Breast epithelium (tissue), 3 donors: ENCODE measurements around the gene C9orf153.

Experiments
- POLR2A ChIP-seq: fragments of 450-650 bp; IDR thresholded peaks from one replicate; pipeline ENCODE4 v1.6.1; 2016; ENCODE audit warnings: antibody characterized with exemption, mild to moderate bottlenecking, moderate library complexity
- POLR2AphosphoS5 ChIP-seq, 3 donors: sonication (generic); formaldehyde crosslinking; IDR thresholded peaks; one replicate each; pipeline ENCODE4 v1.6.1; 2017; ENCODE audit warnings: antibody characterized with exemption in 3 of 3
- TF ChIP-seq, protein P1 (sequence below), 3 donors: fragments of 450-650 bp; IDR thresholded peaks; one replicate each; pipeline ENCODE4 v1.5.1; 2016 to 2017; ENCODE audit warnings: antibody characterized with exemption in 3 of 3, mild to moderate bottlenecking in 3 of 3, moderate library complexity in 3 of 3

DNA sequence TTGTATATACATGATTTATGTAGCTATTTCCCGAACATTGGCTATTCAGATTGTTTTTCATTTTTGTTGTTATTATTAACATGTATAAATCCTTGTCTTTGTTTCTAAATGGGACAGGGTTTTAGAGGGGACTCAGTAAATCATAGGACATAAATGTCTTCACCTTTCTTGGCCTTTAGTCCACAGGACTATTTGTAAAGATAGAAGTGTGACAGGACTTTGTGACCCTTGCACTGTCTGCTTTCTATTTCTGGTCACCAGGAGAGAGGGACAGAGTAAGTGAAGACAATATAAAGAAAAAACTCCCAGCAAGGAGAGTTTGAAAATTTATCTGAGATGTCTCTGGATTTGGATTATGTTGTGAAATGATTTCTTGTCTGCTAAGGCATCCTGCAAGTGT, 81.5 kb downstream of the C9orf153 start:
- TF ChIP-seq, protein P1, sequence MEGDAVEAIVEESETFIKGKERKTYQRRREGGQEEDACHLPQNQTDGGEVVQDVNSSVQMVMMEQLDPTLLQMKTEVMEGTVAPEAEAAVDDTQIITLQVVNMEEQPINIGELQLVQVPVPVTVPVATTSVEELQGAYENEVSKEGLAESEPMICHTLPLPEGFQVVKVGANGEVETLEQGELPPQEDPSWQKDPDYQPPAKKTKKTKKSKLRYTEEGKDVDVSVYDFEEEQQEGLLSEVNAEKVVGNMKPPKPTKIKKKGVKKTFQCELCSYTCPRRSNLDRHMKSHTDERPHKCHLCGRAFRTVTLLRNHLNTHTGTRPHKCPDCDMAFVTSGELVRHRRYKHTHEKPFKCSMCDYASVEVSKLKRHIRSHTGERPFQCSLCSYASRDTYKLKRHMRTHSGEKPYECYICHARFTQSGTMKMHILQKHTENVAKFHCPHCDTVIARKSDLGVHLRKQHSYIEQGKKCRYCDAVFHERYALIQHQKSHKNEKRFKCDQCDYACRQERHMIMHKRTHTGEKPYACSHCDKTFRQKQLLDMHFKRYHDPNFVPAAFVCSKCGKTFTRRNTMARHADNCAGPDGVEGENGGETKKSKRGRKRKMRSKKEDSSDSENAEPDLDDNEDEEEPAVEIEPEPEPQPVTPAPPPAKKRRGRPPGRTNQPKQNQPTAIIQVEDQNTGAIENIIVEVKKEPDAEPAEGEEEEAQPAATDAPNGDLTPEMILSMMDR (IDR thresholded peaks at IDR 0.05) = no peak
- TF ChIP-seq POLR2AphosphoS5 (IDR thresholded peaks at IDR 0.05) (no peak), POLR2A (no peak)
